Measurements from ENCODE around the gene PTGIR.
A peak's percentile ranks its signal among the peaks of the same experiment; 100 is the strongest.

PTGIR gene

DNA sequence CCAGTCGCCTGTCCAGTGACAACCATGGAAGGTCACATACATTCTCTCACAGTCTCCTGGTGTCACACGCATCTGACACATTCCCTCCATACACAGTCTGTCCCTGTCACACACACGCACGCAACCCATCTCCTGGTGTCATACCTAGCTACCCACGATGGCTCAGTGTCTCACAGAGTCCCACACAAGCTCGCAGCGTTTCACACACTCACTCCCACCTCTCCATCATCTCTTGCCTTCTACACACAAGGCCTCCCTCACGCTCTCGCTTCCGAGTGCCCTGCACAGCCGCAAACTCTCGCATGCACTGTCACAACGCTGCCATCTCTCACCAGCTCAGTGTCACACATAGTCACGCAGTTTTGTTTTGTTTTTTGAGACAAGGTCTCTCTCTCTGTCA, 12.3 kb upstream of the PTGIR start:
- no peak for DNase-seq (ENCODE audit: low read depth)
- TF ChIP-seq, protein P1, sequence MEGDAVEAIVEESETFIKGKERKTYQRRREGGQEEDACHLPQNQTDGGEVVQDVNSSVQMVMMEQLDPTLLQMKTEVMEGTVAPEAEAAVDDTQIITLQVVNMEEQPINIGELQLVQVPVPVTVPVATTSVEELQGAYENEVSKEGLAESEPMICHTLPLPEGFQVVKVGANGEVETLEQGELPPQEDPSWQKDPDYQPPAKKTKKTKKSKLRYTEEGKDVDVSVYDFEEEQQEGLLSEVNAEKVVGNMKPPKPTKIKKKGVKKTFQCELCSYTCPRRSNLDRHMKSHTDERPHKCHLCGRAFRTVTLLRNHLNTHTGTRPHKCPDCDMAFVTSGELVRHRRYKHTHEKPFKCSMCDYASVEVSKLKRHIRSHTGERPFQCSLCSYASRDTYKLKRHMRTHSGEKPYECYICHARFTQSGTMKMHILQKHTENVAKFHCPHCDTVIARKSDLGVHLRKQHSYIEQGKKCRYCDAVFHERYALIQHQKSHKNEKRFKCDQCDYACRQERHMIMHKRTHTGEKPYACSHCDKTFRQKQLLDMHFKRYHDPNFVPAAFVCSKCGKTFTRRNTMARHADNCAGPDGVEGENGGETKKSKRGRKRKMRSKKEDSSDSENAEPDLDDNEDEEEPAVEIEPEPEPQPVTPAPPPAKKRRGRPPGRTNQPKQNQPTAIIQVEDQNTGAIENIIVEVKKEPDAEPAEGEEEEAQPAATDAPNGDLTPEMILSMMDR (conservative IDR thresholded peaks at IDR 0.05; ENCODE audit: low read length) = no peak
- H3K4me3 ChIP-seq (ENCODE audit: low read length) = no peak overlapping the region

DNA sequence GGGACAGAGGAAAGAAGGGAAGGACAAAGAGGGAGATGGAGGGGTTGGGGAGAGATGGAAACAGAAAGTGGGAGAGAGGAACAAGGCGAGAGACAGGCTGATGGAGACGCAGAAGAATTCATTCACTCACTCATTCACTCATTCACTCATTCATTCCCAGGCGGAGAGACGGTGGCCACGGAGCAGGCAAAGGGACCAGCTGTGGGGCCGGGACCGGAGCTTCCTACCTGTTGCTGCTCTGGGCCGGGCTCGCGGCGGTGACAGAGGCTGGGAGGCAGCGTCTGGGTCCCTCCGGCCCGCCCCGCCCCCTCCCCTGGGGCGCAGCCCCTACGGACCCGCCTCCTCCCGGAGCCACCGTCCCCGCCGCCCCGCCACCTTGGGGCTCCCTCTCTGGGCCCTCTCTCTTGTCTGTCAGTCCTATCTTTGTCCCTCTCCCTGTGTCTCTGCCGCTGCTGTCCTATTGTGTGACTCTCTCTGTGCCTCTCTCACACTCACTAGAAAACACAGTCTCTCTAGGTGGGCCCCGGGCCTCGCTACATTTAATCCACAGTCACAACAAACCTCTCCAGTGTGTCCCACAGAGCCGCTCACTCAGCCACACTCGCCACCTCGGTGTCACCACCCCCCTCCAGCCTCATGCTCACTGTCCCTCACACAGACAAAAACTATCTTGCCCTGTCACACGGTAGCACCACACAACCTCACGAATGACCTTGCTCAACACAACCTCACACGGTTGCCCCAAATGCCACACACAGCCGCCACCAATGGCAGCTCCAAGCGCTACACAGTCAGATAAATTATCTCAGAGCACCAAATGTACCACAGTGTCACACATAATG, 11.3 kb upstream of the PTGIR start, which contains the start of gene GNG8:
Gene GNG8 (minus strand): TSS at position 283 of the 842 bp plus-strand sequence. CDS start 1,520 bp downstream, outside the sequence.
- no peak within 1 kb of the TSS for H3K4me3 ChIP-seq (ENCODE audit: low read length)
- no peak for DNase-seq (ENCODE audit: low read depth)
- TF ChIP-seq, protein P1 (conservative IDR thresholded peaks at IDR 0.05; ENCODE audit: low read length) = no peak

DNA sequence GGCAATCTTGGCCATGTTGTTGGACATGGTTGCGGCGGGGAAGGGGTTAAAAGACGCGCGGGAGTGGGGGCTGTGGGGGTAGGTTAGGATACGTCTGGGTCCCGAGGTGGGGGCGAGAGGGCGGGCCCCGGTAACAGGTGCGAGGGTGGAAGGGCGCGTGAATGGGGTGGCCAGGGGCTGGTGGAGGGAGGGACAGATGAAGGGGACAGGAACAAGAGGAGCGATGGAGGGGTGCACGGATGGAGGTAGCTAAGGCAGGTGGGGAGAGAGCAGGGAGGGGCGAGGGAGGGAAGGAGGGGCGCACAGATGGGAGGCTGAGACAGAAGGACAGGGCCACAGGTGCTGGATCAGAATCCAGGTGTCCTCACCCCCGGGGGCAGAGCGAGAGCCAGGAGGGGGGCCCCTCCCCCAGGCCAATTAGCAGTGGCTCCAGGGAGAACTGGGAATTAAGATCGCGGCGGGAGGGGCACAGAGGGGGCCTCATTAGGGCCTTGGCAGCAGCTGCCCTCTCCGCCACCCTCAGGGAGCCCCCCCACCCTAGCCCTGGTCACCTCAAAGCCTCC, 9.8 kb upstream of the PTGIR start:
- no peak for DNase-seq (ENCODE audit: low read depth)
- peak overlapping the region; percentile 55 for H3K4me3 ChIP-seq (ENCODE audit: low read length)
- TF ChIP-seq, protein P1 (conservative IDR thresholded peaks at IDR 0.05; ENCODE audit: low read length) = no peak

DNA sequence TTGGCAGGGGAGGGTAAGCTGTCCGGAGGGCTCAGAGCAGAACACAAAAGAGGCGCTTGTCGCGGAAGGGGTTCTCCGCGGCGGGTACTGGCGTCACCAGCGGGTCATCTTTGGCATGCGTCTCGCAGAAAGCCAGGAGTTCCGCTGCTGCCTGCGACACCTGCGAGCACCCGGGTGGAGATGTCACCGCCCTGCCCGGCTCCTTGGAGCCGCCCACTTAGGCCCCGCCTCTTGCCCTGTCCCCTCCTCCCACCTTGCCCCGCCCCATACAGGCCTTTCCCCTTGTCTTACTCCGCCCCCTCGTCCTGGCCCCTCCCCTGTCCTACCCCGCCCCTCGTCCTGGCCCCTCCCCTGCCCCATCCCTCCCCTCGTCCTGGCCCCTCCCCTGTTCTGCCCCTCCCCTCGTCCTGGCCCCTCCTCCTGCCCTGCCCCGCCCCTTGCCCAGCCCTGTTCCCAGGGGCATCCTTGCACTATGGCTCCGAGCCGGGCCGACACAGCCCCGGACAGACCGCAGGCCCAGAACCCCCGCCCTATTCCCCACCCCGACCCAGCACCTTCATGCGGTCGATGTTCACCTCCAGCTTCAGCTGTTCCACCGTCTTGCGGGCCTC, 9.3 kb upstream of the PTGIR start:
- peak; percentile 88 for DNase-seq (ENCODE audit: low read depth)
- TF ChIP-seq, protein P1 (conservative IDR thresholded peaks at IDR 0.05; ENCODE audit: low read length) = no peak

DNA sequence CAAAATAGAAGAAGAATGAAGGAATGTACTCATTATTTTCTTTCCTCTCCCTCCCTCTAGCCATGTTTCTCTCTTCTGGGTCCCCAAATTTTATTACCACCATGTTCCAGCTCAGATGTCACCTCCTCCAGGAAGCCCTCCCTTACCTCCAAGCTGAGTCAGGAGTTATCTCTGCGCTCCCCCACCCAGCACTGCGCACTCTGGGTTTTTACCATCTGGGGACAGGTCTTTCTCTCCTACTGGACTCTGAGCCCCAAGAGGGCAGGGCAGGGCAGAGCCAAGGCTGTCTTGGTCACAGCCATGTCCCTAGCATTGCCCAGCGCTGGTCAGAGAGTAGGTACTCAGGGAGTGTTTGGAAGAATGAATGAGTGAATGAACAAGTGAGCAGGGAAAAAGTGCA, 8.2 kb upstream of the PTGIR start:
- DNase-seq (ENCODE audit: low read depth) = no peak
- TF ChIP-seq, protein P1 (conservative IDR thresholded peaks at IDR 0.05; ENCODE audit: low read length) = no peak
- no peak overlapping the region for H3K4me3 ChIP-seq (ENCODE audit: low read length)

More for the DNA sequence above, 9.3 kb upstream of the PTGIR start:
- H3K4me3 ChIP-seq (ENCODE audit: low read length) = peak overlapping the region; percentile 60

DNA sequence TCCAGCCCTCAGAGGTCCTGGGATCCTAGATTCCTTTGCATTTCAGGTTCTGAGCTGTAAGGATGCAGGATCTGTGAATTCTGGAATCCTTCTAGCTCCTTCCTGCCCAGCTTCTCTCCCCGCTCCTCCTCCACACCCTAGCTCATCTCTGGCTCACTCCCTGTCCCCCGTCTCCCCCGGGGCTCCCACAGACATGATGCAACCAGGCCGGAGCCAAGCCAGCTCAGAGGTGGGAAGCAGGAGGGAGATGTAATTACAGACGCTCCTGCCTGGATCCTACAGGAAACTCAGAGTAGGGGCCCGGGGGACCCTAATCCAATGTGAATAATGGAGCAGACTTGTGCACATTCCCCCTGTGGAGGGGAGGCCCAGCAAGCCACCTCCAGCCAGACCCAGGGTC, 6.6 kb upstream of the PTGIR start:
- H3K4me3 ChIP-seq (ENCODE audit: low read length) = no peak overlapping the region
- TF ChIP-seq, protein P1 (conservative IDR thresholded peaks at IDR 0.05; ENCODE audit: low read length) = no peak
- DNase-seq (ENCODE audit: low read depth) = peak; percentile 71
